H9 (cell line): ENCODE measurements around the gene MUC2. TPM values are rescaled to one million over a fixed set of nuclear protein-coding genes. Genes with fewer than 3 reads are reported as not detected.

ENCODE experiments used
- DNase-seq: peaks from one replicate; pipeline ENCODE4 v3.0.0-alpha.2; 2017
- H2AFZ ChIP-seq: one replicate; pipeline ENCODE4 v1.6.1; 2013; ENCODE audit warnings: mild to moderate bottlenecking, low read length, control low read depth, moderate library complexity
- H2AK5ac ChIP-seq: 2 replicates; pipeline ENCODE4 v1.6.1; 2013; ENCODE audit warnings: low read length, control low read depth, mixed read lengths; ENCODE audit not compliant: insufficient read length
- H2BK120ac ChIP-seq: one replicate; pipeline ENCODE4 v1.6.1; 2013; ENCODE audit warnings: low read depth, mild to moderate bottlenecking, low read length, control low read depth, inconsistent platforms; ENCODE audit not compliant: poor library complexity, severe bottlenecking
- H2BK12ac ChIP-seq: 2 replicates; pipeline ENCODE4 v1.6.1; 2013; ENCODE audit warnings: low read length, control low read depth, mixed read lengths, low read depth; ENCODE audit not compliant: insufficient read length
- H2BK15ac ChIP-seq: 2 replicates; pipeline ENCODE4 v1.6.1; 2013; ENCODE audit warnings: low read depth, low read length, control low read depth
- H2BK20ac ChIP-seq: one replicate; pipeline ENCODE4 v1.6.1; 2013; ENCODE audit warnings: low read depth, mild to moderate bottlenecking, low read length, control low read depth, inconsistent platforms; ENCODE audit not compliant: poor library complexity, severe bottlenecking
- H2BK5ac ChIP-seq: 2 replicates; pipeline ENCODE4 v1.6.1; 2013; ENCODE audit warnings: low read length, control low read depth, mixed read lengths; ENCODE audit not compliant: insufficient read length
- H3K14ac ChIP-seq: 2 replicates; pipeline ENCODE4 v1.6.1; 2013; ENCODE audit warnings: low read length, control low read depth; ENCODE audit not compliant: insufficient read depth
- H3K18ac ChIP-seq: 2 replicates; pipeline ENCODE4 v1.6.1; 2013; ENCODE audit warnings: low read depth, mild to moderate bottlenecking, mixed read lengths, low read length, control low read depth; ENCODE audit not compliant: insufficient read length
- H3K23ac ChIP-seq: 2 replicates; pipeline ENCODE4 v1.6.1; 2013; ENCODE audit warnings: low read length, control low read depth, mixed read lengths, low read depth; ENCODE audit not compliant: insufficient read length
- H3K23me2 ChIP-seq: 2 replicates; pipeline ENCODE4 v1.6.1; 2013; ENCODE audit warnings: low read depth, mild to moderate bottlenecking, mixed read lengths, low read length, control low read depth; ENCODE audit not compliant: insufficient read length, poor library complexity, severe bottlenecking
- H3K27ac ChIP-seq: 2 replicates; pipeline ENCODE4 v1.5.1; 2013; ENCODE audit warnings: low read length, control low read depth, mixed read lengths, low read depth; ENCODE audit not compliant: insufficient read length
- H3K27me3 ChIP-seq: 2 replicates; pipeline ENCODE4 v1.6.1; 2013; ENCODE audit warnings: low read length, control low read depth, inconsistent platforms; ENCODE audit not compliant: insufficient read depth
- H3K4ac ChIP-seq: 2 replicates; pipeline ENCODE4 v1.6.1; 2013; ENCODE audit warnings: low read depth, mild to moderate bottlenecking, control low read depth, inconsistent platforms, low read length, moderate library complexity
- H3K4me1 ChIP-seq: 2 replicates; pipeline ENCODE4 v1.6.1; 2013; ENCODE audit warnings: low read length, control low read depth, inconsistent platforms; ENCODE audit not compliant: insufficient read depth
- H3K4me2 ChIP-seq: 2 replicates; pipeline ENCODE4 v1.6.1; 2013; ENCODE audit warnings: low read length, control low read depth, mixed read lengths; ENCODE audit not compliant: insufficient read length, insufficient read depth
- H3K56ac ChIP-seq: 2 replicates; pipeline ENCODE4 v1.6.1; 2013; ENCODE audit warnings: low read depth, mild to moderate bottlenecking, mixed read lengths, low read length, control low read depth; ENCODE audit not compliant: insufficient read length
- H3K79me1 ChIP-seq: 2 replicates; pipeline ENCODE4 v1.6.1; 2013; ENCODE audit warnings: low read depth, mild to moderate bottlenecking, moderate library complexity, low read length, control low read depth, inconsistent platforms; ENCODE audit not compliant: insufficient read depth, poor library complexity, severe bottlenecking
- H3K79me2 ChIP-seq: 2 replicates; pipeline ENCODE4 v1.6.1; 2013; ENCODE audit warnings: low read length, control low read depth, inconsistent platforms; ENCODE audit not compliant: insufficient read depth
- H3K9ac ChIP-seq: 2 replicates; pipeline ENCODE4 v1.6.1; 2013; ENCODE audit warnings: low read length, control low read depth, mixed read lengths; ENCODE audit not compliant: insufficient read length; ENCODE audit errors: extremely low read depth
- H3K9me3 ChIP-seq: one replicate; pipeline ENCODE4 v1.6.1; 2013; ENCODE audit warnings: low read depth, low read length, inconsistent platforms; ENCODE audit not compliant: control insufficient read depth
- H3T11ph ChIP-seq: one replicate; pipeline ENCODE4 v1.6.1; 2013; ENCODE audit warnings: mild to moderate bottlenecking, low read length, control low read depth, inconsistent platforms
- H4K20me1 ChIP-seq: one replicate; pipeline ENCODE4 v1.6.1; 2013; ENCODE audit not compliant: control insufficient read depth, insufficient read length, insufficient read depth
- H4K5ac ChIP-seq: 2 replicates; pipeline ENCODE4 v1.6.1; 2013; ENCODE audit warnings: low read depth, mild to moderate bottlenecking, mixed read lengths, low read length, control low read depth; ENCODE audit not compliant: insufficient read length
- H4K8ac ChIP-seq: replicated peaks from 2 replicates; pipeline ENCODE4 v1.6.1; 2013; ENCODE audit warnings: low read length, control low read depth, mixed read lengths, low read depth; ENCODE audit not compliant: insufficient read length
- H4K91ac ChIP-seq: 2 replicates; pipeline ENCODE4 v1.6.1; 2013; ENCODE audit warnings: low read depth, mild to moderate bottlenecking, moderate library complexity, mixed read lengths, low read length, control low read depth; ENCODE audit not compliant: insufficient read length
- H3K27ac Mint-ChIP-seq, 3 experiments: 2 replicates in 2 of 3; 3 replicates in 1 of 3; pipeline ENCODE4 v1.8.0; 2020 to 2021; ENCODE audit warnings: mixed read lengths in 3 of 3, mild to moderate bottlenecking in 1 of 3, moderate library complexity in 1 of 3
- H3K27me3 Mint-ChIP-seq: 2 replicates; pipeline ENCODE4 v1.8.0; 2021; ENCODE audit warnings: low read depth, mild to moderate bottlenecking, moderate library complexity, mixed read lengths
- H3K36me3 Mint-ChIP-seq, 3 experiments: 2 replicates in 2 of 3; 3 replicates in 1 of 3; pipeline ENCODE4 v1.8.0; 2020 to 2021; ENCODE audit warnings: low read depth in 3 of 3, mixed read lengths in 3 of 3; ENCODE audit not compliant: insufficient read depth in 1 of 3
- H3K4me1 Mint-ChIP-seq, 2 experiments: 2 replicates each; pipeline ENCODE4 v1.8.0; 2020; ENCODE audit warnings: mixed read lengths in 2 of 2
- H3K4me3 Mint-ChIP-seq, 2 experiments: 2 replicates in 1 of 2; 3 replicates in 1 of 2; pipeline ENCODE4 v1.8.0; 2020 to 2021; ENCODE audit warnings: mild to moderate bottlenecking in 2 of 2, mixed read lengths in 2 of 2, moderate library complexity in 1 of 2
- H3K9me3 Mint-ChIP-seq, 2 experiments: 2 replicates in 1 of 2; 3 replicates in 1 of 2; pipeline ENCODE4 v1.8.0; 2020; ENCODE audit warnings: mild to moderate bottlenecking in 2 of 2, mixed read lengths in 2 of 2, moderate library complexity in 1 of 2
- CTCF ChIP-seq: fragments of 200-600 bp; sonication (generic); conservative IDR thresholded peaks from 3 replicates; pipeline ENCODE4 v1.8.0; 2021; ENCODE audit warnings: antibody characterized with exemption, mild to moderate bottlenecking
- WGBS: extraction: QIAGEN DNeasy Blood & Tissue Kit; methylation state at CpG from one replicate; pipeline ENCODE4 v1.1.7; 2013; ENCODE audit warnings: missing lambda C conversion rate, low lambda C conversion rate, mixed read lengths; ENCODE audit not compliant: insufficient read length; ENCODE audit errors: extremely low coverage; 5-methylcytosine and 5-hydroxymethylcytosine counted together
- total RNA-seq: library from RNA; stranded (reverse); gene quantifications from 2 replicates; pipeline ENCODE4 v1.2.1, GENCODE V29; 2021

MUC2 gene
- total RNA-seq, 1 experiment from 2014 or later: not detected

- Histone ChIP-seq H3K4me1 (no peaks in the 10 kb centered on the region), H3K79me2 (no peaks in the 10 kb centered on the region), H3K23ac (no peak overlapping the region), H3K4ac (no peak overlapping the region), H4K91ac (no peak overlapping the region), H4K20me1 (no peaks in the 10 kb centered on the region), H3K18ac (no peak overlapping the region), H3K4me2 (no peak overlapping the region), H2BK12ac (no peak overlapping the region), H4K8ac (no peak overlapping the region), H2BK120ac (no peak overlapping the region), H2BK5ac (no peak overlapping the region), H3K79me1 (no peaks in the 10 kb centered on the region), H4K5ac (no peak overlapping the region), H2AFZ (no peak overlapping the region), H2BK20ac (no peak overlapping the region), H3K27ac (no peak overlapping the region), H3K9me3 (no peaks in the 10 kb centered on the region), H2AK5ac (no peak overlapping the region), H3K14ac (no peak overlapping the region), H2BK15ac (no peak overlapping the region), H3T11ph (no peak overlapping the region), H3K56ac (no peak overlapping the region), H3K23me2 (no peaks in the 10 kb centered on the region), H3K9ac (no peak overlapping the region), H3K27me3 (no peaks in the 10 kb centered on the region)
- peaks cover 28% of the 10 kb centered on the region for H3K27me3 Mint-ChIP-seq
- no peak overlapping the region for H3K27ac Mint-ChIP-seq
- no CpG with 5 or more reads among the region's 16 CpGs for WGBS
- no peak overlapping the region for H3K4me3 Mint-ChIP-seq
- no peak for TF ChIP-seq CTCF
- no peaks in the 10 kb centered on the region; a peak in 1 of 7 replicates for H3K36me3 Mint-ChIP-seq
- H3K9me3 Mint-ChIP-seq: peaks cover 10 to 19% of the 10 kb centered on the region in 2 experiments
- peaks cover 12 to 14% of the 10 kb centered on the region in 2 experiments; a peak in 3 of 4 replicates for H3K4me1 Mint-ChIP-seq
- DNase-seq: peak; percentile 24
These were observed 14.3 kb upstream of the MUC2 start for GRCh38 chr11:1060410-1060809.
